Trophoblast cell (in vitro differentiated cells and primary cell): ENCODE results near the gene RBM8A.
A peak's percentile ranks its signal among the peaks of the same experiment; 100 is the strongest.

Experiments
- DNase-seq, 2 donors: peaks; one replicate each; pipeline ENCODE4 v3.0.0-alpha.2; 2016
- H2AFZ ChIP-seq: 2 replicates; pipeline ENCODE4 v1.6.1; 2013; ENCODE audit warnings: low read length, moderate library complexity, mild to moderate bottlenecking; ENCODE audit not compliant: insufficient read depth, poor library complexity
- H2AK5ac ChIP-seq: 2 replicates; pipeline ENCODE4 v1.6.1; 2013; ENCODE audit warnings: mild to moderate bottlenecking, low read length
- H2BK120ac ChIP-seq: 2 replicates; pipeline ENCODE4 v1.6.1; 2013; ENCODE audit warnings: low read length, mild to moderate bottlenecking, moderate library complexity; ENCODE audit not compliant: insufficient read depth, poor library complexity
- H2BK12ac ChIP-seq: 2 replicates; pipeline ENCODE4 v1.6.1; 2013; ENCODE audit warnings: mild to moderate bottlenecking, low read length, moderate library complexity
- H2BK5ac ChIP-seq: 2 replicates; pipeline ENCODE4 v1.6.1; 2013; ENCODE audit warnings: low read length, low read depth, moderate library complexity, mild to moderate bottlenecking; ENCODE audit not compliant: poor library complexity
- H3K14ac ChIP-seq: 2 replicates; pipeline ENCODE4 v1.6.1; 2013; ENCODE audit warnings: mild to moderate bottlenecking, low read length
- H3K18ac ChIP-seq: 2 replicates; pipeline ENCODE4 v1.6.1; 2013; ENCODE audit warnings: mild to moderate bottlenecking, low read length
- H3K23ac ChIP-seq: 2 replicates; pipeline ENCODE4 v1.6.1; 2013; ENCODE audit warnings: low read length
- H3K27ac ChIP-seq: 2 replicates; pipeline ENCODE4 v1.5.1; 2013; ENCODE audit warnings: low read depth, mild to moderate bottlenecking, inconsistent platforms, low read length, moderate library complexity
- H3K27me3 ChIP-seq: 2 replicates; pipeline ENCODE4 v1.6.1; 2013; ENCODE audit warnings: inconsistent platforms, mild to moderate bottlenecking, low read length, moderate library complexity; ENCODE audit not compliant: insufficient read depth
- H3K36me3 ChIP-seq, 2 experiments: 1 replicate in 1 of 2; 2 replicates in 1 of 2; pipeline ENCODE4 v1.6.1; 2013; ENCODE audit warnings: low read length in 2 of 2, mild to moderate bottlenecking in 2 of 2, moderate library complexity in 1 of 2; ENCODE audit not compliant: insufficient read depth in 2 of 2, control insufficient read depth in 1 of 2
- H3K4ac ChIP-seq: 2 replicates; pipeline ENCODE4 v1.6.1; 2013; ENCODE audit warnings: low read depth, mild to moderate bottlenecking, low read length, moderate library complexity
- H3K4me1 ChIP-seq, 2 experiments: 1 replicate in 1 of 2; 2 replicates in 1 of 2; pipeline ENCODE4 v1.6.1; 2013; ENCODE audit warnings: low read length in 2 of 2, mild to moderate bottlenecking in 2 of 2, moderate library complexity in 1 of 2; ENCODE audit not compliant: insufficient read depth in 2 of 2, control insufficient read depth in 1 of 2
- H3K4me2 ChIP-seq: 2 replicates; pipeline ENCODE4 v1.6.1; 2013; ENCODE audit warnings: inconsistent platforms, mild to moderate bottlenecking, low read length, moderate library complexity
- H3K4me3 ChIP-seq: 2 replicates; pipeline ENCODE4 v1.5.1; 2013; ENCODE audit warnings: mild to moderate bottlenecking, low read depth, low read length, inconsistent platforms
- H3K79me1 ChIP-seq: one replicate; pipeline ENCODE4 v1.6.1; 2013; ENCODE audit warnings: low read length
- H3K79me2 ChIP-seq: 2 replicates; pipeline ENCODE4 v1.6.1; 2013; ENCODE audit warnings: low read length, mild to moderate bottlenecking; ENCODE audit not compliant: control insufficient read depth, insufficient read depth, poor library complexity
- H3K9ac ChIP-seq: 2 replicates; pipeline ENCODE4 v1.6.1; 2013; ENCODE audit warnings: mild to moderate bottlenecking, low read length
- H3K9me3 ChIP-seq: 2 replicates; pipeline ENCODE4 v1.6.1; 2013; ENCODE audit warnings: low read depth, mild to moderate bottlenecking, control low read depth, inconsistent platforms, low read length; ENCODE audit not compliant: insufficient read depth
- H4K12ac ChIP-seq: 2 replicates; pipeline ENCODE4 v1.6.1; 2013; ENCODE audit warnings: low read depth, mild to moderate bottlenecking, low read length, moderate library complexity
- H4K8ac ChIP-seq: 2 replicates; pipeline ENCODE4 v1.6.1; 2013; ENCODE audit warnings: low read depth, mild to moderate bottlenecking, low read length, moderate library complexity
- H4K91ac ChIP-seq: one replicate; pipeline ENCODE4 v1.6.1; 2013; ENCODE audit warnings: low read depth, mild to moderate bottlenecking, low read length, moderate library complexity
- WGBS: extraction: QIAGEN DNeasy Blood & Tissue Kit; methylation state at CpG from one replicate; pipeline ENCODE4 v1.1.7; 2013; ENCODE audit warnings: missing lambda C conversion rate; ENCODE audit not compliant: insufficient read length, insufficient coverage; ENCODE audit errors: extremely low coverage; 5-methylcytosine and 5-hydroxymethylcytosine counted together

The RBM8A gene

DNA sequence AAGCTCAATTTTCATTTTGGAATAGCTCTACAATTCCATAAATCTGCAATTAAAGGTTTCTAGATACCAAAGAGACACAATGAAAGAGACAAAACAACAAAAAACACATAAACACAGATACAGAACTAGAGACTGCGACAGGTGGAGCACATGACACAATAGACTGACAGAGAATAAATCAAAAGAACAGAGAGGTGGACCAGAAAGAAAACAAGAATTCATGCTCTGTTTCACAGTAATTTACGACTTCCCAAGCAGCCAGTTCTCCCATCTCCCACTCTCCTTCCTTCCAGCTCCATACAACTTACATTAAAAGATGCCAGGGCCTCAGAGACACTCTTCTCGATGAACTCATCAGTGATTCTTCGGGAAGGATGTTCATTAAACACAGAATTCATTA, 15.1 kb upstream of the RBM8A start:
- no peak overlapping the region for H2BK120ac ChIP-seq
- H3K4me2 ChIP-seq, result no peak overlapping the region
- H3K27ac ChIP-seq, result no peak overlapping the region
- DNase-seq, result no peak
- no peaks in the 10 kb centered on the region for H3K79me1 ChIP-seq
- H2BK5ac ChIP-seq, result no peak overlapping the region
- H4K12ac ChIP-seq, result no peak overlapping the region
- H3K36me3 ChIP-seq, result no peaks in the 10 kb centered on the region
- H3K23ac ChIP-seq, result no peak overlapping the region
- no peak overlapping the region for H3K14ac ChIP-seq
- no peak overlapping the region for H3K9ac ChIP-seq
- H3K9me3 ChIP-seq, result no peaks in the 10 kb centered on the region
- WGBS, result no CpG with 5 or more reads among the region's 4 CpGs
- no peak overlapping the region for H3K18ac ChIP-seq
- H3K4me3 ChIP-seq, result no peak overlapping the region
- H3K27me3 ChIP-seq, result no peaks in the 10 kb centered on the region
- no peak overlapping the region for H2BK12ac ChIP-seq
- no peak overlapping the region for H3K4ac ChIP-seq
- no peak overlapping the region for H2AFZ ChIP-seq
- no peak overlapping the region for H4K91ac ChIP-seq
- H3K79me2 ChIP-seq, result no peaks in the 10 kb centered on the region
- no peak overlapping the region for H2AK5ac ChIP-seq
- H3K4me1 ChIP-seq, result no peaks in the 10 kb centered on the region
- H4K8ac ChIP-seq, result no peak overlapping the region

DNA sequence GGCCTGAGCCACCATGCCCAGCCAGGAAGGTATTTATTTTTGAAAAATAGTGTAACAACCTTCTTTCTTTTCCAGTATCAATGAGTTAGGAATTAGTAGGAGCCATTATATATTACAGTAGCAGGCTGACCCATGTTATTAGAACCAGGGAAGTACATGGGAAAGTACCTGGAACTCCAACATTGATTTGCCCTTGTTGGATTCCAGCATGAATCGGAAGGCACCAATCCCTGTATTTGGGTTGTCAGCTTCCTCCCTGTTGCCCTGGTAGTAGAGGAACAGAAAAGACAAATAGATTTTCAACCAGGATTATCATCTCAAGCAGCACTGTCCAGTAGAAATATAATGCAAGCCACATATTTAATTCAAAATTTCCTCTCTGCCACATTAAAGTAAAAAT, 10.2 kb upstream of the RBM8A start:
- no CpG with 5 or more reads among the region's 1 CpG for WGBS
- H3K14ac ChIP-seq, result no peak overlapping the region
- H3K9ac ChIP-seq, result no peak overlapping the region
- no peak overlapping the region for H3K27ac ChIP-seq
- H4K91ac ChIP-seq, result no peak overlapping the region
- no peak overlapping the region for H2BK120ac ChIP-seq
- no peaks in the 10 kb centered on the region for H3K9me3 ChIP-seq
- no peak overlapping the region for H4K8ac ChIP-seq
- no peak overlapping the region for H2AK5ac ChIP-seq
- H3K27me3 ChIP-seq, result no peaks in the 10 kb centered on the region
- H3K79me2 ChIP-seq, result no peaks in the 10 kb centered on the region
- no peaks in the 10 kb centered on the region for H3K79me1 ChIP-seq
- DNase-seq, result no peak
- H4K12ac ChIP-seq, result no peak overlapping the region
- no peak overlapping the region for H3K18ac ChIP-seq
- H3K4me3 ChIP-seq, result no peak overlapping the region
- no peaks in the 10 kb centered on the region for H3K4me1 ChIP-seq
- H3K23ac ChIP-seq, result no peak overlapping the region
- H2AFZ ChIP-seq, result no peak overlapping the region
- no peak overlapping the region for H3K4ac ChIP-seq
- H3K4me2 ChIP-seq, result no peak overlapping the region
- no peak overlapping the region for H2BK12ac ChIP-seq
- H2BK5ac ChIP-seq, result no peak overlapping the region
- H3K36me3 ChIP-seq, result no peaks in the 10 kb centered on the region

GRCh38 chr1:145936247-145936646, 9.0 kb upstream of the RBM8A start:
- no peak overlapping the region for H4K8ac ChIP-seq
- no peak overlapping the region for H3K4me3 ChIP-seq
- H3K23ac ChIP-seq, result no peak overlapping the region
- no peak overlapping the region for H2BK12ac ChIP-seq
- no CpG with 5 or more reads among the region's 8 CpGs for WGBS
- no peak overlapping the region for H2BK120ac ChIP-seq
- no peak overlapping the region for H3K9ac ChIP-seq
- no peaks in the 10 kb centered on the region for H3K79me2 ChIP-seq
- H3K4ac ChIP-seq, result no peak overlapping the region
- no peak overlapping the region for H2BK5ac ChIP-seq
- no peak overlapping the region for H2AK5ac ChIP-seq
- peak; percentile 53 to 69 for DNase-seq
- no peak overlapping the region for H3K4me2 ChIP-seq
- no peaks in the 10 kb centered on the region for H3K9me3 ChIP-seq
- no peaks in the 10 kb centered on the region for H3K27me3 ChIP-seq
- no peak overlapping the region for H2AFZ ChIP-seq
- no peaks in the 10 kb centered on the region for H3K36me3 ChIP-seq
- H3K4me1 ChIP-seq, result no peaks in the 10 kb centered on the region
- no peak overlapping the region for H4K12ac ChIP-seq
- no peaks in the 10 kb centered on the region for H3K79me1 ChIP-seq
- H3K18ac ChIP-seq, result no peak overlapping the region
- no peak overlapping the region for H3K14ac ChIP-seq
- H3K27ac ChIP-seq, result no peak overlapping the region
- no peak overlapping the region for H4K91ac ChIP-seq

GRCh38 chr1:145935708-145936107, 8.4 kb upstream of the RBM8A start:
- Histone ChIP-seq H3K79me1 (no peaks in the 10 kb centered on the region), H3K18ac (no peak overlapping the region), H4K8ac (no peak overlapping the region), H4K91ac (no peak overlapping the region), H2BK120ac (no peak overlapping the region), H4K12ac (no peak overlapping the region), H3K9ac (no peak overlapping the region), H3K4me2 (no peak overlapping the region), H3K23ac (no peak overlapping the region), H2AK5ac (no peak overlapping the region), H3K14ac (no peak overlapping the region), H3K4me3 (no peak overlapping the region), H2AFZ (no peak overlapping the region), H3K27me3 (no peaks in the 10 kb centered on the region), H3K4ac (no peak overlapping the region), H3K4me1 (no peaks in the 10 kb centered on the region), H3K79me2 (no peaks in the 10 kb centered on the region), H3K36me3 (no peaks in the 10 kb centered on the region), H3K27ac (no peak overlapping the region), H2BK12ac (no peak overlapping the region), H2BK5ac (no peak overlapping the region), H3K9me3 (no peaks in the 10 kb centered on the region)
- no peak for DNase-seq
